HFF-Myc (cell line): ENCODE results near the gene BORCS5.
"Not testable (repeated sequence)": the region's sequence is repeated elsewhere in the genome, so short reads cannot be mapped to it uniquely, and the experiment has no call there.

Experiments
- DNase-seq: peaks from one replicate; pipeline ENCODE4 v3.0.0-alpha.2; 2011; ENCODE audit warnings: low read depth; ENCODE audit errors: extremely low read depth
- H3K4me3 ChIP-seq: replicated peaks from 2 replicates; pipeline ENCODE4 v1.5.1; 2011; ENCODE audit warnings: low read depth, mild to moderate bottlenecking, control low read depth, low read length
- CTCF ChIP-seq: IDR thresholded peaks from 2 replicates; pipeline ENCODE4 v1.5.1; 2012; ENCODE audit warnings: mild to moderate bottlenecking, low read depth, low read length, control low read depth; ENCODE audit errors: missing control alignments

The BORCS5 gene

GRCh38 chr12:12467264-12467663 is 110.4 kb downstream of the BORCS5 start:
- H3K4me3 ChIP-seq: no peak overlapping the region
- no peak for TF ChIP-seq CTCF
- no peak for DNase-seq

- TF ChIP-seq CTCF: no peak
- no peak for DNase-seq
- no peak overlapping the region for H3K4me3 ChIP-seq
Observed at GRCh38 chr12:12467688-12468261, 110.9 kb downstream of the BORCS5 start.

GRCh38 chr12:12468575-12468974 is 111.7 kb downstream of the BORCS5 start:
- no peak for TF ChIP-seq CTCF
- H3K4me3 ChIP-seq: no peak overlapping the region
- DNase-seq: no peak

GRCh38 chr12:12469386-12469785 is 112.5 kb downstream of the BORCS5 start:
- TF ChIP-seq CTCF: no peak
- no peak for DNase-seq
- H3K4me3 ChIP-seq: no peak overlapping the region

GRCh38 chr12:12470751-12471306 is 114.0 kb downstream of the BORCS5 start:
- no peak for DNase-seq
- no peak for TF ChIP-seq CTCF
- H3K4me3 ChIP-seq: no peak overlapping the region

- H3K4me3 ChIP-seq, DNase-seq: not testable (repeated sequence)
Observed at GRCh38 chr12:12471982-12472961, 115.4 kb downstream of the BORCS5 start.

- TF ChIP-seq CTCF: no peak
- no peak for DNase-seq
- H3K4me3 ChIP-seq: no peak overlapping the region
Observed at GRCh38 chr12:12473223-12473622, 116.3 kb downstream of the BORCS5 start.
